GM12873 (cell line): Measurements from ENCODE around the gene H6PD.

ENCODE experiments used
- CTCF ChIP-seq: IDR thresholded peaks from 2 replicates; pipeline ENCODE4 v1.5.1; 2012; ENCODE audit warnings: low read depth, mild to moderate bottlenecking, moderate library complexity, low read length, control low read depth; ENCODE audit not compliant: insufficient read depth; ENCODE audit errors: missing control alignments

H6PD gene

GRCh38 chr1:9253453-9254105 lies 19.0 kb downstream of the H6PD start:
- no peak for TF ChIP-seq CTCF

- TF ChIP-seq CTCF, result no peak
Observed at GRCh38 chr1:9256332-9256731, 21.8 kb downstream of the H6PD start.

GRCh38 chr1:9257851-9258250 lies 23.3 kb downstream of the H6PD start:
- no peak for TF ChIP-seq CTCF

GRCh38 chr1:9258629-9259028 lies 24.1 kb downstream of the H6PD start:
- no peak for TF ChIP-seq CTCF

GRCh38 chr1:9260059-9260766 lies 25.6 kb downstream of the H6PD start:
- TF ChIP-seq CTCF, result no peak

- TF ChIP-seq CTCF, result no peak
Observed at GRCh38 chr1:9261496-9261895, 26.9 kb downstream of the H6PD start.

- no peak for TF ChIP-seq CTCF
Observed at GRCh38 chr1:9262096-9262986, 27.8 kb downstream of the H6PD start.
